M059J (cell line): ENCODE results near the gene AFDN. TPM values are rescaled to one million over a fixed set of nuclear protein-coding genes. Genes with fewer than 3 reads are reported as not detected.

Source experiments
- DNase-seq: peaks from one replicate; pipeline ENCODE4 v3.0.0-alpha.2; 2012; ENCODE audit warnings: low read depth
- total RNA-seq: library from RNA; depleted of rRNA; stranded (reverse); fragments of >200 nt; shearing (Covaris generic); gene quantifications from 2 replicates; pipeline ENCODE4 v1.2.3, GENCODE V29; 2014; rRNA removed

Gene AFDN
- total RNA-seq, result 17.1 and 32.3 TPM in 2 replicates

GRCh38 chr6:167826896-167827582 is at the start of gene AFDN:
Gene AFDN, plus strand, starts transcription at chr6:167826911. Its CDS starts 222 bp downstream, at chr6:167827133.
- peak; percentile 35 for DNase-seq

DNA sequence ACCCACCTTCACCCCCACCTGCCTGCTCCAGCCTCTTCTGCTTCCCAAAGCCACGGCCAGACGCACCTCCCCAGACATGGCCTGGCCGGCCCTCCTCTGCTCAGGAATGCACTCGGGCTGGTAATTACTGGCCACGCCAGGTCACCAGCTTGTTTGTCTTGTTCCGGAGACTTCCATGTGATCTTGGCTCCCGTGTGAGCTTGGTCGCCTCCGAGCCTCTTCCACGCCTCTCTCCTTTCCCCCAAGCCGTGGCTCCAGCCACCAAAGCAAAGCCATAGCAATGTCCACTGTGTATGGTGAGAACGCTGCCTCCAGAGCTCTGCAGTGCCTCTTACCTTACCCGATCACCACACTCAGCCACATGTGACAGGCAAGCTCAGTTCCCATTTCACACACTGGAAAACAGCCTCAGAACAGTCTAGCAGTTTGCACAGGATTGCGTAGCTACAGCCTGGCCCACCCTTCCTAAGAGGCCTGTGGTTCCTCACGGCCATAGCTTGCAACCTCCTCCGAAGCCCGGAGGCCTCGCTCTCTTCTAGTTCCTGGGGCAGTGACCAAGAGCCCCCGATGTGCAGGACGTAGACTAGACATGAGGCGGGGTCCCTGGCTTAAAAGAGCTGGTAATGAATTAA is 48.1 kb upstream of the AFDN start:
- no peak for DNase-seq

- no peak for DNase-seq
Measured at GRCh38 chr6:167779129-167779992, 47.4 kb upstream of the AFDN start.

- no peak for DNase-seq
Measured at GRCh38 chr6:167779993-167780655, 46.6 kb upstream of the AFDN start.

DNA sequence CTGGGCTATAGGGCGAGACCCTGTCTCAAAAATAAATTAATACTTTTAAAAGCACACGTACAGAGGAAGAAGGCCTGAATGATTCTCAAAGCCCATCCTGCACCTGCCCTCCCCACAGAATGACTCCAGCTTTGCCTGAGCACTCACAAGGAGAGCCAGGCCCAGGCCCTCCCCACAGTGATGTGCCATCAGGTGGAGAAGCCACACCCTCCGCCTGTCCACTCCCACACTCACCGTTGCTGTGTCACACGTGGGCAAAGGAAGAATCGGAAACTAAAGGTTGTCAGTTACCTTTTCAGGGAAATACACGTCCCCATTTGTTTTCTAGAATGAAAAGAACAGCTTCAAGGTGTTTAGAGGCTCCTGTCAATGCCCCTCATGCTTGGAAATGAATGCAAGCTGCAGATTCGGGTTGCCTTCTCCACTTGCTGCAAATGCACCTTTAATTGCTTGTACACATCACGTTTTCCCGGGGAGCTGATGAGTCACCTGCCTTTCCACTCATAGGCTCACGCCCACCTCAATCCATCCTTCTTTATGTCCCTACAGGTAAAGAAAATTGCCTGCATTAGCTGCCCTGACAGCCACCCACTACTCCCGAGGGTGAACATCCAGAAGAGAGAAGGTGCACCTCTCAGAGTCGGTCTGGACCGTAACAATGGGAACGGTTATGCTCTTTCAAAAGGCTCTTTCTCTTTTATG is 45.5 kb upstream of the AFDN start:
- DNase-seq, result no peak

DNA sequence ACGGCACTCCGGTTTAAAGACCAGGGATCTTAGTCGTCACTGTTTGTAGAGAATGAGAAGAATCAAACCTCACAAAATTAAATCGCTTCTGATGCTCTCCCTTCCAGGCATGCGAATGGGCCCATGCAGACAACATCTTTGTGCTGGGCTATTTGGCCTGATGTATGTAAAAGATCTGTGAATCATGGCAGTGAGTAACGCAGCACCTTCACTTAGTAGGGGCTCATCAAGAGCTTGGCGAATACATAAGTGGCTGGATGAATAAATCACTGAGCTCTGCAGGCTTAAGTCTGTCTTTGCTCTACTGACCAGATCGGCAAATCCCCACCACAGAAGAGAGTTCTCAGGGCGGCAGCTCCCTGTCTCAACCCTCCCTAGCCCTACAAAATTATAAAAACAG is 44.8 kb upstream of the AFDN start:
- DNase-seq, result no peak

GRCh38 chr6:167782698-167783517 is 43.8 kb upstream of the AFDN start:
- no peak for DNase-seq

DNA sequence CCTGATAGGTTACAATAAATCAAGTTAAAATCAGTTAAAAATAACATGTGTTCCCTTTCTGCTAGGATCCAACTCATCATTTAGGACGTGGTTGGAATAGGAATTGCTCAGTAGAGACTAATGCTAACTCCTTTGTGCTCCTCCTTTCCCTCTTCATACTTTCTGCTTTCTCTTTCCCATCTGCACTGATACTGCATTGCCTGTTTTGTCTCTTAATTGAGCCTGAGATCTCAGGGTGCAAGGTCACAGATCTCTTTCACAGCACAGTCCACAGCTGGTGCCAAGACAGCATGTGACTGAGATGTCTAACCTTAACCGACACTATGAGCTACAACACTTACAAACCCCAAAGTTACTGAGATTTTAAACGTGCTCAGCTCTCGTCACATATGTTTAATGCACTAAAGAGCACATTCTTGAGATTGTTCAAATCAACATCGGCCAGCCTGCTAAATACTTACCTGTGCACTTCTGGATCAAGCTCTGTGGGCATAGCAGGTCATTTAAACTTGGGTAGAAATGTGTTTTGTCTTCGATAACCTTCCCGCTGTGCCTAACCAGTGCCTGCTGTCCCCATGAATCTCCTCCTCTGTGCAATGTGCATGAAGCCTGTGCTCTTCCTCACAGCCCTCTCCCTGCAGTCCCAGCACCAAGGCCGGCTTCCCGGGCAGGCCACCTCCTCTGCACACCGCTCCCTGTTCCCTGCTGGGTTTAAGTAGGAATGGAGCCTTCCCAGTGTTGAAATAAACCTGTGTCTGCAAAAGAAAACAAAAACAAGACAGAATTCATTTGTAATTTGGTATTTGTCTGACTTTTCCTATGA is 39.6 kb upstream of the AFDN start:
- DNase-seq, result no peak

- peak; percentile 22 for DNase-seq
Measured at GRCh38 chr6:167787896-167788562, 38.7 kb upstream of the AFDN start.

DNA sequence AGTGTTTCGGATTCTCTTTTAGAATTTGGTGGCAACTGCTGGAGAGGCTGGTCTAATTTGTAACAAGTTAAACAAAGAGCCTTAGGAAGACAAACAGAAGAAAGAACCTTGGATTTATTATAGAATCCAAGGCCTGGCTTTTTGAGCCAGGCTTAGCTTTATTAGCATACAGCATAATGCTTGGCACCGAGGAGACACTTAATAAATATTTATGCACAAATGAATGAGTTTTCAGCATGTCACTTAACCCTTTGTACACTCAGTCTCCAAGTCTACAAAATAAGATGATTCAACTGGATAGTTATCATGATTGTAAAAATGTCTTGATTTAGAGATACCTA is 38.2 kb upstream of the AFDN start:
- no peak for DNase-seq

DNA sequence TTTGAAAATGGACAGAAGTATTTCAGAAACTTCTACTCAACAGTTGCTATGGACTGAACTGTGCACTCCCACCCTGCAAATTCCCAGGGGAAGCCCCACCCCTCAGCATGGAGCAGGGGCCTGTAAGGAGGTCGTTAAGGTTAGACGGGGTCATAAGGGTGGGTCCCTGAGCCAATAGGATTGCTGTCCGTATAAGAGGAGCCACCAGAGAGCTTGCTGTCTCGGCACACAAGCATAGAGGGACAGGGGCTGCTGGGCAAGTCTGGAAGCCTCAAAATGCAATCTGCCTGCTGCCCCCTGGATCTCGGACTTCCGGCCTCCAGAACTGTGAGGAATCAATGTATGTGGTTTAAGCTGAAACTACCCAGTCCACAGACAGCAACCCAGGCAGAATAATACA is 37.4 kb upstream of the AFDN start:
- DNase-seq, result no peak

- peak; percentile 67 for DNase-seq
Measured at GRCh38 chr6:167791091-167791779, 35.5 kb upstream of the AFDN start.

GRCh38 chr6:167791780-167792478 is 34.8 kb upstream of the AFDN start:
- no peak for DNase-seq

DNA sequence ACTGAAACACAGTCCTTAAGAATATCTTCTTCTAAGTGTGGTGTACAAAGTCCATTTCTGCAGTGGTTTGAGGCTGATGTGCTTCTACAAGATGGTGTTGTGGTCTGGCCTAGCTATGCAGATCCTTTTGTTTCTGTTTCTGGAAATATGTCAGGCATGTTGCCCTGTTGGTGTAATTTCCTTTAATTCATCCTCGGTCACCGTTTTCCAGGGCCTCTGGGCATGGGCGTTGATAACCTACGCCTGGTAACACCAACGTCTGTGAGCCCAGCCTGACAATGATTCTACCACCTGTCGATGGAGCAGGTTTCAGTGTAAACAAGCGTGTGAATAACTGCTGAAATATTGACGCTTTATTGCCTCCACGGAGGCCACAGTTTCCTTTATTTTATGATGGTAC is 33.3 kb upstream of the AFDN start:
- no peak for DNase-seq

- no peak for DNase-seq
Measured at GRCh38 chr6:167794161-167795157, 32.3 kb upstream of the AFDN start.

DNA sequence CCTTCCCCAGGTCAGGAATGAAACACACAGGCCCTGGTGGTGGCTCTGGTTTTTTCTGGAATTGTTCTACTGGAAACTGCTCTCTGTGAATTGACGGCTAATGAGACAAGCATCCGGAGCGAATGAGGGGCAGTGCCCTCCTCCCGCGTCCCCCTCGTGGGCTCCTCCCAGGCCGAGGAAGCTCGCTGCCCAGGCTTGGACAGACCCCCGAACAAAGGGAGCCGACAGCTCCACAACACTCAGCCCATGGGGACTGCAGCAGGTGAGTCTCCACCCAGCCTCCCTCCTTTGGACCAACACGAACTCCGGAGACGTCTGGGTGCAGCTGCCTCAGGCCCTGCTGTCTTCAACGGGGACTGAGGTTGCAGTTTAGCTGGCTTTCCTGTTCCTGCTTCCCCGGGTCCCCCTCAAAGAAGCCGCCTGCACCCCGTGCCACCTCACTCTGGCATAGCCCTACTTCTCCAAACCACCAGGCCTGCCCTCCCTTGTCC is 31.3 kb upstream of the AFDN start:
- DNase-seq, result no peak

DNA sequence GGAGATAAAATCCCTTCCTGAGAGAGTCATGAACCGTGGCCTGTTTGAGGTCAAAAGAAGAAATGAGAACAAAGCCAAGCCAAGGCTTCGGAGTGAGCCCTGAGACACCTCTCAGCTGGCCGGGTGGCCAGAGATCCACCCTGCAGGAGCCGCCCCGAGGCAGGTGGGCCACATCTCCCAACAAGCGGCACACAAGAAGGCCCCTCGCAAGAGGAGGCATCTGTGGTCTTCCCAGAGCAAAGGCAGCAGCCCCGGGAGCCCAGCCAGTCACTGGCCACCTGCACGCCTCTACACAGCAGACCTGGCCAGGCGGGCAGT is 30.9 kb upstream of the AFDN start:
- DNase-seq, result no peak
